Prostate gland (tissue), 2 donors: ENCODE results near the gene ARHGAP26.

Experiments
- POLR2A ChIP-seq: fragments of 450-650 bp; IDR thresholded peaks from one replicate; pipeline ENCODE4 v1.6.1; 2016; ENCODE audit warnings: antibody characterized with exemption, mild to moderate bottlenecking
- POLR2AphosphoS5 ChIP-seq: sonication (generic); formaldehyde crosslinking; IDR thresholded peaks from one replicate; pipeline ENCODE4 v1.6.1; 2017; ENCODE audit warnings: antibody characterized with exemption
- TF ChIP-seq, protein P1 (sequence below), 4 experiments: fragments of 200-600 bp in 2 of 4; fragments of 450-650 bp in 2 of 4; sonication (generic) in 2 of 4; IDR thresholded peaks; 1 replicate in 3 of 4; 2 replicates in 1 of 4; pipeline ENCODE4 v1.5.1; 2016 to 2019; ENCODE audit warnings: antibody characterized with exemption in 4 of 4, mild to moderate bottlenecking in 2 of 4, moderate library complexity in 2 of 4

DNA sequence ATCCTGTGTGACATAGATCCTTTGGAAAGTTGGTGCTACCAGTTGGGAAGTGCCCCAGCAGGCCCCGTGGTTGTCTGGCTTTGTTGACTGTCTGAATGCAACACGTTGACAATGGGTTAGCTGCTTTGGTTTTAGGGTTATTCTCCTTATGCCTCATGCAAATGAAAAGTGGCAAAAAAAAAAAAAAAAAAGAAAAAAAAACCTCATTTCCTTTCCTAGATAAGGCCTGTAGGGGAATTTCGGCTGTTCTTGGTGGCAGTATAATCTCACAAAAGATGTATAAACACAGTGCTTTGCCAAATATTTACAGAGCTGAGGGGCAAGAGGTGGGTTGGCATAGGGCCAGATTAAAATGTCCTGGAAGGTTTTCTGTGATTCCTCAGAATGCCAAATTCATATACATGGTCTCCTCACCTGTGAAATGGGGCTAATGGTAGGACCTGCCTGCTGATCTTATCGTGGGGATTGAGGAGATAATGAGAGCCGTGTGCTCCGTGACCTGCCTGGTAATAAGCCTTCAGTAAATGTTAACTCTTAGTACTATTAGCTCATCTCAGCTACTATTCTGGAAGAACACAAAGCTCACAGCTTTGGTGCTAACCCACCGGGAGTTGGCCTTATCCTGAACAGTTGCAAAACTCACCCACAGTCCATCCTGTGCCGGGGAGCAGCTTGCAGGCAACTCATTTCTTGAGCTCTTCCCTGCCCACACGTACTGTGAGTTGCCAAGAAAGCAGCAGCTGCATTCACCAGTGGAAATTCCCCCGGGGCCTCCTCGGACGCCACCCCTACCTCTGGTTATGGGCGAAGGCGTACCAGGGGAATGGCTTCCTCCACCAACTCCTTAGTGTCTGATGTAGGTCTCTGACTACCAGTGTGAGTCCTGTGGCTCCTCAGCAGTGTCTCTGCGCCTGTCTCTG is 413.0 kb downstream of the ARHGAP26 start:
- TF ChIP-seq POLR2A (no peak), POLR2AphosphoS5 (no peak)
- TF ChIP-seq, protein P1, sequence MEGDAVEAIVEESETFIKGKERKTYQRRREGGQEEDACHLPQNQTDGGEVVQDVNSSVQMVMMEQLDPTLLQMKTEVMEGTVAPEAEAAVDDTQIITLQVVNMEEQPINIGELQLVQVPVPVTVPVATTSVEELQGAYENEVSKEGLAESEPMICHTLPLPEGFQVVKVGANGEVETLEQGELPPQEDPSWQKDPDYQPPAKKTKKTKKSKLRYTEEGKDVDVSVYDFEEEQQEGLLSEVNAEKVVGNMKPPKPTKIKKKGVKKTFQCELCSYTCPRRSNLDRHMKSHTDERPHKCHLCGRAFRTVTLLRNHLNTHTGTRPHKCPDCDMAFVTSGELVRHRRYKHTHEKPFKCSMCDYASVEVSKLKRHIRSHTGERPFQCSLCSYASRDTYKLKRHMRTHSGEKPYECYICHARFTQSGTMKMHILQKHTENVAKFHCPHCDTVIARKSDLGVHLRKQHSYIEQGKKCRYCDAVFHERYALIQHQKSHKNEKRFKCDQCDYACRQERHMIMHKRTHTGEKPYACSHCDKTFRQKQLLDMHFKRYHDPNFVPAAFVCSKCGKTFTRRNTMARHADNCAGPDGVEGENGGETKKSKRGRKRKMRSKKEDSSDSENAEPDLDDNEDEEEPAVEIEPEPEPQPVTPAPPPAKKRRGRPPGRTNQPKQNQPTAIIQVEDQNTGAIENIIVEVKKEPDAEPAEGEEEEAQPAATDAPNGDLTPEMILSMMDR (IDR thresholded peaks at IDR 0.05), result no peak
